Activated T-cell treated with anti-CD3 and anti-CD28 coated beads for 1 hour (primary cell): ENCODE results near the gene CFLAR.
"Not testable (repeated sequence)": the region's sequence is repeated elsewhere in the genome, so short reads cannot be mapped to it uniquely, and the experiment has no call there.

Experiments
- DNase-seq: peaks from one replicate; pipeline ENCODE4 v3.0.0-alpha.2; 2020; ENCODE audit warnings: low read depth

Gene CFLAR

GRCh38 chr2:201118961-201119854 lies 3.2 kb downstream of the CFLAR start:
- DNase-seq = no peak

DNA sequence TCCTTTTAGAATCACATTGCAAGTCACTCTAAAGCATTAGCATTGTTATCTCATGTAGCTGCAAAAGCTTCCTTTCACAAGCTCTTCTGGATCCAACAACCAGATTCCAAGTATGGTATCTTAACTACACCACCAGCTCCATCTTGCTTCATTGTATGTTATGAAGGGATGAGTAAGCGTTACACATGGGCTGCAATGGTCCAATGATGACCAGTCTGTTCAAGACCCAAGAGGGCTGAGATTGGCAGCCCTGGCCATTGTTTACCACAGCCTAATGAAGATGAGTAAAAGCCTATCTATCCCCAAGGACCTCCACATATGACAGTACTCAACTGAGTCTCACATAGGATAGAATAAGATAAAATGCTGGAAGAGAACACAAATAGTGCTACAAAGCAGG lies 6.3 kb downstream of the CFLAR start:
- no peak for DNase-seq

- DNase-seq = no peak
Observed at GRCh38 chr2:201126308-201127151, 10.6 kb downstream of the CFLAR start.

DNA sequence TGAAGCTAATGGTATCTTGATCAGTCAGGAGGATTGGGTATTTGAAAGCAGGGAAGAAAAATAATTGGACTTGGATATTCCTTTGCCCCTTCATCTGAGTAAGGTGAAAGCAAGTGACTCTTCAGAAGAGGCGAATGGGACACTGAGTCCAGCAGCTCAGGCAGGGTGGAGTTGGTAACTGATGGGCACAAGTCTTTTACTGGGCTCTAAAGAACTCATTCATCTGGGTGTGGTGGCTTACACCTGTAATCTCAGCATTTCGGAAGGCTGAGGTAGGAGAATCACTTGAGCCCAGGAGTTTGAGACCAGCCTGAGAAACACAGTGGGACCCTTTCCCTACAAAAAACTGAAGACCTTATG lies 11.2 kb downstream of the CFLAR start:
- DNase-seq = no peak

GRCh38 chr2:201127570-201127969 lies 11.6 kb downstream of the CFLAR start:
- DNase-seq = no peak

GRCh38 chr2:201128033-201128432 lies 12.1 kb downstream of the CFLAR start:
- no peak for DNase-seq

DNA sequence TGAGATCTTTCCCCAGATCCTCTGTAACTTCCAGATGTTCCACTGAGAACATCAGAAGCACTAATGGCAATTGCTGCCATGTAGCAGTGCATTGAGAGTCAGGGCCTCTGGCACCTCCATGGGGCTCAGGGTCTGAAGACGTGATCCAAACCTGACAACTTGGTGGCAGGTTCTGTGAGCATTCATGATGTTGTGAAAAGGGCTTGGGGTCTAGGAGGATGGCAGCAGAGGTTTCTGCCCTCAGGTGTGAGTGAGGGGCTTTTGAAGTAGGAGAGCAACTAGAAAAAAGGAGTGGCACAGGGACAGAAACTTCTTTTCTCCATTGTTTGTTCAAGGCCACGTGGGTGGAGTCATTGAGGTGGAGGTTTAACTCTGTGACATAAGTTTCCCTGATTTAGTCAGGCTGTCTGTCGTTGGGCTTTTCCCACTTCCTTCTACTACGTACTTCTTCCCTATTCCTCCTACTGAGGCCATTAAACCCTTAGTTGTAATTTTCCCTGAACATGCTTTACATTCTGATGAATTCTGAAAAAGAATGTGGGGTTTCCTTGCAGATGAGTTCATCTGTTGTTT lies 13.1 kb downstream of the CFLAR start:
- DNase-seq = no peak

DNA sequence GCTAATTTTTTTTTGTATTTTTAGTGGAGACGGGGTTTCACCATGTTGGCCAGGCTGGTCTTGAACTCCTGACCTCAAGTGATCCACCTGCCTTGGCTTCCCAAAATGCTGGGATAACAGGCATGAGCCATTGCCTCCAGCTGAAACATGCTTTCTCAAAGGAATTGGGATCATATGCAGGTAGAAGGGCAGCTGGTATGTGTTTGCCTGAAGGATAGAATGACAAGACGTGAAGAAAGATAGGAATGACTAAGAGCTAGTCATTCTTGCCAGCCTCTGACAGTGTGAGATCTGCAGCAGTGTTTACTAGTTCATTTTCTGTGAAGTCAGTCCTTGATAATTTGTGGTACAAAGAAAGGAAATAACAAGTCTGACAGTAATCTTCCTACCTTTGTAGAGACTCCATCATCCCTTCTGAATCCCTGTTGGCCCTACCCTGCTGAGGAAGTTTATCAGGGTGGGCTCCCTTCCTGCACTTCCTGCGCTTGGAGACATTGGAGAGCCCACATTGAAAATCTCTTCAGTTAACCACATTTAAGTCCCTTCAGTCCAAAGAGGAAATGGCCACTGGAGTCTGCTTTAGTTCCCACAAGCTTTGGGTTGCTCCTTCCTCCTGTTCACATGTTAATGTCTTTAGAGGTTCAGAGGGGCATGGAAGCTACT lies 14.7 kb downstream of the CFLAR start:
- DNase-seq = no peak

DNA sequence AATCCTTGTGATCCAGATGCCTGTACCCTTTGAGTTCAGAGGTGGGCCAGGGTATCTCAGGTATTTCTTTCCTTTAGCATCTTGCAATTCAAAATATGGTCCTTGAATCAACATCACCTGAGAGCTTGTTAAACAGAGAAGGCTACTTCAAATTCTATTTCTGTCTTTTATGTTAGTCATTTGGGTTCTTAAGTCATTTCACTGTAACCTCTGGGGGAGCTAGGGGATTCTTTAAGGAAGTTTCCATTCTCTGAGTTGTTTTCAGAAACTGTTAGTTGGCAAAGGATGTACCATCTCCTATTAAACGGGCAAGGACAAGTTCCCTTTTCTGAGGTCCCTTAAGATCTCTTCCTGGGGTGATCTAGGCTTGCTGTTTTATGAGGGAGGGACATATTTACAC lies 16.6 kb downstream of the CFLAR start:
- no peak for DNase-seq

DNA sequence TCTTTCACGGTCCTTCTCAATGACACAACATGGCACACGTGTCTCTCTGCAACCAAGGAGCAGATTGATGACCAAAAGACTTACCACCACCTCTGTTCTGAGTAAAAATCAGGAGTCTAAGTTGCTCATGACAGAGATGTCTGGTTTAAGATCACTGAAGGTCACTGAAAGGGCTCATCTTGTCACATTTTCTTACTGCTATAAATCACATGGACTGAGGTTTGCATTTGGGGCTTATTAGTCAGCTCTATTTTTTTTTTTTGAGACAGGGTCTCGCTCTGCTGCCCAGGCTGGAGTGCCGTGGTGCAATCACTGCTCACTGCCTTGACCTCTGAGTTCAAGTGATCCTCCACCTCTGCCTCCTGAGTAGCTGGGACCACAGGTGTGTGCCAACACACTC lies 19.4 kb downstream of the CFLAR start:
- no peak for DNase-seq

GRCh38 chr2:201136889-201137321 lies 20.9 kb downstream of the CFLAR start:
- DNase-seq = no peak

DNA sequence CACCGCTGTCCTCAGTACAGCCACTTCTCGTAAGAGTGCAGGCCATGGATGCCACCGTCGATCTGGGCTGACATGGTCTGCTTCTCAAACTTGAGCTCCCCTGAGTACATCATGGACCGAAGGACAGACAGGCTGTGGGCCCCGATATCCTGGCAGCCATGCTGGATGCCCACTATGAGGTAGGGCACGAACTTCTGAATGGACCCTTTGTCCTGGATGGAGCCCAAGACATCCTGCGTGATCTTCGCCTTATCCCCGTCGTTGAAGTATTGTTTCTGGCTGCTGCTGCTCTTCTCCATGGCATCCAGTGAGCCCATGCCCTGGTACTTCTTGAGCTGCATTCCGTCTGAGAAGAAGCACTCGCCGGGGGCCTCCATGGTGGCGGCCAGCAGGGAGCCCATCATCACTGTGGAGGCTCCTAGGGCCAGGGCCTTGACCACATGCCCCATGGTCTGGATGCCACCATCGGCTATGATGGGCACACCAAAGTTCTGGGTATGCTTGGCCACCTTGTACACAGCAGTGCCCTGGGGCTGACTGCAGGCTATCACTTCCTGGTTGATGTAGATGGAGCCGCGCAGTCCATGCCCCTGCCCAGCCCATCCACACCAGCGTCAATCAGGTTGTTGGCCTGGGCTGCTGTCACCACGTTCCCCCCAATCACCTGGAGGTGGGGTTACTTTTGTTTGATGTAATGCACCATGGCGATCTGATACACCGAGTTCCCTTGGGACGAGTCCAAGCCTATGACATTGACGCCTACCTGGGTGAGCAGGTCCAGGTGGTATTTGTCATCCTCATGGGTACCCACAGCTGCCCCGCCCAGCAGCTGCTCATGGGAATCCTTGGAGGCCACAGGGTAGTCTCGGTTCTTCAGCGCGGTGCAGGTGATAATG lies 21.8 kb downstream of the CFLAR start:
- DNase-seq = no peak

GRCh38 chr2:201138401-201138970 lies 22.5 kb downstream of the CFLAR start:
- no peak for DNase-seq

DNA sequence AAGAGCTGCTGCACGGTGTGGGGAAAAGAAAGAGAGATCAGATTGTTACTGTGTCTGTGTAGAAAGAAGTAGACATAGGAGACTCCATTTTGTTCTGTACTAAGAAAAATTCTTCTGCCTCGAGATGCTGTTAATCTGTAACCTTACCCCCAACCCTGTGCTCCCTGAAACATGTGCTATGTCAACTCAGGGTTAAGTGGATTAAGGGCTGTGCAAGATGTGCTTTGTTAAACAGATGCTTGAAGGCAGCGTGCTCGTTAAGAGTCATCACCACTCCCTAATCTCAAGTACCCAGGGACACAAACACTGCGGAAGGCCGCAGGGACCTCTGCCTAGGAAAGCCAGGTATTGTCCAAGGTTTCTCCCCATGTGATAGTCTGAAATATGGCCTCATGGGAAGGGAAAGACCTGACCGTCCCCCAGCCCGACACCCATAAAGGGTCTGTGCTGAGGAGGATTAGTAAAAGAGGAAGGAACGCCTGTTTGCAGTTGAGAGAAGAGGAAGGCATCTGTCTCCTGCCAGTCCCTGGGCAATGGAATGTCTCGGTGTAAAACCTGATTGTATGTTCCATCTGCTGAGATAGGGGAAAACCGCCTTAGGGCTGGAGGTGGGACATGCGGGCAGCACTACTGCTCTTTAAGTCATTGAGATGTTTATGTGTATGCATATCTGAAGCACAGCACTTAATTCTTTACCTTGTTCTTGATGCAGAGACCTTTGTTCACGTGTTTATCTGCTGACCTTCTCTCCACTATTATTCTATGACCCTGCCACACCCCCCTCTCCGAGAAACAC lies 23.2 kb downstream of the CFLAR start:
- not testable (repeated sequence) for DNase-seq

DNA sequence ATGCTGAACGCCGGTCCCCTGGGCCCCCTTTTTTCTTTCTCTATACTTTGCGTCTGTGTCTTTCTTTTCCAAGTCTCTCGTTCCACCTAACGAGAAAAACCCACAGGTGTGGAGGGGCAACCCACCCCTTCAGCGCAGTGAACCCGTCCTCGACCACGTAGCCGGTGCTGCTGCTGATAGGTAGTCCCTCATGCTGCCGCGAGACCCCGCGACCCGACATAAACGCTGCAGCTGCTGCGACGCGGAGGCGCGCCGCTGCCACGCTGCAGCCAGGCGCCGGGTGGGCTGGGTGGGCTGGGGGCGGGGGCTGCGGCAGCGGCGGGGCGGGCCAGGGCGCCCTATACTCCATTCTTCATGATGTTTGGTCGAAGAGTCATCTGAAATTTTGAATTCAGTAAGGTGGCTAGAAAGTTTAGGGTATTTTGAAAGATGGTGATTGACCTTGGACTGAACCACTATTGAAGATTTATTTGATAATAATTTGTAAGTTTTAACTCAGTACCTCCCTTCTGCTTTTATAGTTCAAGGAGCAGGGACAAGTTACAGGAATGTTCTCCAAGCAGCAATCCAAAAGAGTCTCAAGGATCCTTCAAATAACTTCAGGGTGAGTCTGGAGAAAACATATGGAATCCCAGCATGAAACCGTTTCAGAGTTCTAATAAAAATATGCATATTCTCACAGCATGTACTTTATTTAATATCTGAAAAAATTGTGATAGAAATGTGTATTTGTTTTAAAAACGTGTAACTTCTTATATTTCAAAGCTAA lies 24.1 kb downstream of the CFLAR start:
- DNase-seq = no peak

DNA sequence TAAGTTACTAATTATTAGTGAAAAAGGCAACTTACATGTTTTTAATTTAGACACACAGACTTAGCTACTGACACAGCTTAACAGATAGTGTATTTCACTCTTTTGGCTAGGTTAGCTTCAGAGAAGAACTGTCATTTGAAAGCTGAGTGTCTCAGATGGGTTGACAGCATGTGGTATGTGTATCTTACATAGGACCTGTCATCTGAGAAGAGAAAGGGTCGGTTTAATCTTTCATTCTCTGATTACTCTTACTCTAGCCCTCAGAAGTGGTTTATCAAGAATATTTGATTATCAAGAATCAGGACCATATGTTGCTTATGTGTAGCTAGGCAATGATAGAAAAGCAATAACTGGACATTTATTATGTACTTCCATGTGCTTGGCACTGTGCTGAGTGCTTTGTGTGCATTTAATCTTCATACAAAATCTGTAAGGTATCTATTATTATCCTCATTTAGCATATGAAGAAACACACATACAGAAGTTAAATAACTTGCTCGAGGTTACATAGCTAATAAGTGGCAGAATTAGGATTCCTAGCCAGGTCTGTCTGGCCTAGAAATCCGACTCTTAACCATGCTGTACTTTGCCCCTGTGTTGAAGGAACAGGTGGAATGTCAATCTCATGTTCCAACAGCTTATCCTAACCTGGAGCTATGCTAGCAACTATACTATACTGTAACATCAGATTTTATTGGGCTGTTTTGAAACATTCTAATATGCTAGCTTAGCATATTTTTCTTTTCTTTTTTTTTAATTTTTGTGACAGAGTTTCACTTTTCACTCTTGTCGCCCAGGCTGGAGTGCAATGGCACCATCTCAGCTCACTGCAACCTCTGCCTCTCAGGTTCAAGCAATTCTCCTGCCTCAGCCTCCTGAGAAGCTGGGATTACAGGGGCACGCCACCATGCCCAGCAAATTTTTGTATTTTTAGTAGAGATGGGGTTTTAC lies 28.4 kb downstream of the CFLAR start:
- DNase-seq = no peak

DNA sequence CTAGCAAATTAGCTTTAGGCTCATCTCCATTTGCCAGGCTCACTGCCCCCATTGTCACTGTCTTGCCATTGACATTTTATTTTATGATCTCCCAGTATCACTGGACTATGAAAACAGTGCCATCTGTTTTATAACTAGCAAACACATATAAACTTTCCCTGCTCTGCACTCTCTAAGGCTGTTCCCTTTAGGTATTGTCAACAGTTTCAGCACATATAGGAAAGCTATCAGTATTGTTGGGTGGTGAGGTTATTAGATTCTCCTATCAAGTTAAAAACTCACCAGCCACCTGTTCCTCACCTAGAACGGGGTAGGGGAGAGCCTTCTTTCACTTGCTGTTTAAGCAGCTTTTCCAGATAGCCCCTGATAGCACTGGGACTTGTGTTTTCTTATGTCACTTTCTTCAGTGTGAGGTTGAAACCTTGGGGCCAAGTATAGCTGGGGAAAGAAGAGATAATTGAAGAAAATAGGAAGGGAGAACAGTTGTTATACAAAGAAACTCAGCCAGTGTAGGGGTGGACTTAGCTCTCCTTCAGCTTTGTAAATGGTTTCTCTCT lies 32.5 kb downstream of the CFLAR start:
- DNase-seq = no peak
